GM21526 (cell line): ENCODE measurements around the gene A3GALT2.
"Not testable (repeated sequence)": the region's sequence is repeated elsewhere in the genome, so short reads cannot be mapped to it uniquely, and the experiment has no call there.

Experiments
- ATAC-seq: cut with Tn5 transposase; IDR thresholded peaks from one replicate; pipeline ENCODE4 v1.9.1; 2021; ENCODE audit warnings: moderate library complexity; ENCODE audit not compliant: unreplicated experiment, low FRiP score

The A3GALT2 gene

GRCh38 chr1:33296082-33296458 is 24.8 kb downstream of the A3GALT2 start:
- ATAC-seq: no peak

DNA sequence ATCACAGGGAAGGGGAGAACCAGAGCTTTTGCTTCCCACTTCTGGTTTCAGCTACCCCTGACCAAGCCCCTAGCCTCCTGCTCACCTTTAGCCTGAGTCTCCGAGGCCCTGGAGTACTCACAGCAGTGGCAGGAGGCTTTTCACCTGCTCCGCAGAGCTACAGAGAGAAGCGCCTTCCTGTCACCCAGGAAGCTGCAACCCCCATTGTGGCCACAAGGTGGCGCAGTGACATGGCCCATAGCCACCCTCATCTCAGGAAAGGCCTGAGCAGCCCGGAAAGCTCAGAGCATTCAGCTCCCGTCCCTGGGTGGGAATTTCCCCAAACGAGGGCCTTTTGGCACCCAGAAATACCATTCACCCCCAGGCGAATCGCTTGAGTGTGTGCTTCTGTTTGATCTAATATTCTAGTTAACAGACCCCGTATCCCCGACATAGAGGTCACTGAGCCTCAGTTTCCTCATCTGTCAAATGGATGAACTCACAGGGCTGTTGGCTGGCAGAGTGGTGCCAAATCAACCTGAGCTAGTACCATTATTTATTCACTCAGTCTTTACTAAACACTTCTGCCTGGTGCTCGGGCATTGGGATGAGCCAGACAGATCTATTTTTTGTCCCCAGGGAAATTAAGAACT is 25.3 kb downstream of the A3GALT2 start:
- no peak for ATAC-seq

GRCh38 chr1:33295023-33295422 is 25.9 kb downstream of the A3GALT2 start:
- no peak for ATAC-seq

DNA sequence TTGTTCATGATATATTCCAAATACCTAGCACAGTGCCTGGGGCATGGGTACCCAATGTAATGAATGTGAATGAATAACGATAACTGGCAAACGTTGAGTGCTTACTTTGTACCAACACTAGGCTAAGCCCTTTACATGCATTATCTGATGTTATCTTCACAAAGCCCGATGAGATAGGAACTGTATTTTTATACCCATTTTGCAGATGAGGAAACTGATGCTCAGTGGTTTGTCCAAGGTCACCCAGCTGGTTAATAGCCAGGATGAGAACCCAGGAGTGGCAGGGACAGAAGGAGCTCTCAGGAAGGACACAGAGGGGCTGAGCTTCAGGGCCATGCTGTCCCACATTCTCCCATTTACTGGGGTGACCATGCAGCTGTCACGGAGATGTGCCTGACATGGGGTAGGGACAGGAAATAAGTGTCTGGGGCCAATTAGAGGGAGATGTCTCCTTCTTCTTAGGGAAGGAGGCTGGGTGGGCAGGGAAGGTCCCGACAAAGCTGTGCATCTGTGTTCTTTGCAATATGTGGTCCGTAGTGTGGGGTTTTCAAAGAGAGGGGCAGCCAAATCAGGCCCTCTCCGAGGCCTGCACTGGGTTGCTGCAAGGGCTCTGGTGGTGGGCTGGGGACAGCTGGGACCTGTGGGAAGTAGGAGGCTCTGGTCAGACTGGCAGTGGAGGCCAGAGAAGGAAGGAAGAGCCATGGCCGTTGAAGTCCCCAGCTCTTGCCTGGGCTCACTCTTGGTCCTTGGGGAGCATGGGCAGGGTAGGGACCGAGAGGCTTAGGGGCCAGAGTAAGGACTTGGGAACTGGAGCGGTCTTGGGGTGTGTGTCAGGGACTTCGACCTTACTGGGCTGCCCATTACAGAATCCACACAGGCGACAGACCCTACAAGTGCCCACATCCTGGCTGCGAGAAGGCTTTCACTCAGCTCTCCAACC is 26.6 kb downstream of the A3GALT2 start:
- ATAC-seq: no peak

GRCh38 chr1:33292726-33293340 is 28.1 kb downstream of the A3GALT2 start:
- no peak for ATAC-seq

- ATAC-seq: not testable (repeated sequence)
Measured at GRCh38 chr1:33290615-33291014, 30.3 kb downstream of the A3GALT2 start.

DNA sequence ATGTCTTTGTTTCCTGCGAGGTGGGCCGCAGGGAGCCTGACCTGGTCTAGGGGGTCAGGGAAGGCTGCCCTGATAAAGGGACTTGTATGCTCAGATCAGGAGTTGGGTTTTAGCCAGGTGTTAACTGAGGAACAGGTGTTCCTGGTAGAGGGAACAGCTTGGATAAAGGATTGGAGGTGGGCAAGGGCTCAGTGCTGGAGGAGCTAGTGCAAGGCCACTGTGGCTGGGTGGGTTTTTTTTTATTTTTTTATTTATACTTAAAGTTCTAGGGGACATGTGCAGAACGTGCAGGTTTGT is 31.1 kb downstream of the A3GALT2 start:
- ATAC-seq: no peak

GRCh38 chr1:33288976-33289857 is 31.7 kb downstream of the A3GALT2 start:
- ATAC-seq: no peak

- ATAC-seq: no peak
Measured at GRCh38 chr1:33287317-33287716, 33.6 kb downstream of the A3GALT2 start.

DNA sequence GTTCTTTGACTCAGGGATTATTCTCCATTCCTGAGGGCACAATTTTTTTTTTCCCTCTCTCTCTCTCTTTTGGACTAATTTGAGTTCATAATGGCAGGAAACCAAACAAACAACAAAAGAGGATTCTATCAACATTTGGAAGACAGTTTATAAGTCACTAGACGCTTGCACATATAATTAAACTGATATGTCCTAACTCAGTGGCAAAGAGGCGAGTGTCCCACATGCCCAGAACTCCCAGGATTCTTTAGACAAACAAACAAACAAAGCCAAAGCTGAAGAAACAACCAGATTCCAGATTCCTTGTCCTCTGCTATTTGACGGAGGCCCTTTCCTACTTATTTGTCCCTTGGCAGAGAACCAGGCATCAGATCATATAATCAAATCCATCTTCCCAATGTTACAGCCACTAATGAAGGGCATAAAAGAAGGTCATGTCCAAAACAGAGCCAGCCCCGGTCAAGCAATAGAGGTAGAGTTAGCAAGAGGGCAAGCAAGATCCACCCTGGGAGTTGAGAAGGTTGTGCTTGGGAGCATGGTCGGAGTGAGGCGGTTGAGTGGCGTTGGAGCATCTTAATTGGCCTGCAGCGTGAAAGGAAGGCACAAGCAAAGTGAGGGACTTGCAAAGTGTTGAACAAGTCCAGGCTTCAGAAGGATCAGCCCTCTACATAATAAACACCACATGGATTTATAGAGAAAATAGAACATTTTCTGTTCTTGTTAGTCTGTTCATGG is 34.3 kb downstream of the A3GALT2 start:
- ATAC-seq: no peak

- no peak for ATAC-seq
Measured at GRCh38 chr1:33284049-33284448, 36.8 kb downstream of the A3GALT2 start.

DNA sequence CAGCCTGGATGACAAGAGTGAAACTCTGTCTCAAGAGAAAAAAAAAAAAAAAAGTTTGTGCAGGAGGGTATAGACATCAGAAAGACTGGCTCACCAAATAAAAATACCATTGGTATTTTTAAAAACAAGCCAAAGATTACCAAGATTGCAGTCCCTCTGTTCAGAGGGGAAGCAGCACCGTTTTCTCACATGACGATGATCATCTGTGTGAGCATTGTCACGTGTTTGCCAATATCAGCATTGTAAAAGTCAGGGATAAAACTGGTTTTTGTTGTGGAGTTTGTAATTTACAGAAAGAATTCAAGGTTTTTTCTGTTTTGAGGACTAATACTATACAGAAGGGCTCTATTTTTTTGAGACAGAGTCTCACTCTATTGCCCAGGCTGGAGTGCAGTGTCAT is 38.1 kb downstream of the A3GALT2 start:
- no peak for ATAC-seq

DNA sequence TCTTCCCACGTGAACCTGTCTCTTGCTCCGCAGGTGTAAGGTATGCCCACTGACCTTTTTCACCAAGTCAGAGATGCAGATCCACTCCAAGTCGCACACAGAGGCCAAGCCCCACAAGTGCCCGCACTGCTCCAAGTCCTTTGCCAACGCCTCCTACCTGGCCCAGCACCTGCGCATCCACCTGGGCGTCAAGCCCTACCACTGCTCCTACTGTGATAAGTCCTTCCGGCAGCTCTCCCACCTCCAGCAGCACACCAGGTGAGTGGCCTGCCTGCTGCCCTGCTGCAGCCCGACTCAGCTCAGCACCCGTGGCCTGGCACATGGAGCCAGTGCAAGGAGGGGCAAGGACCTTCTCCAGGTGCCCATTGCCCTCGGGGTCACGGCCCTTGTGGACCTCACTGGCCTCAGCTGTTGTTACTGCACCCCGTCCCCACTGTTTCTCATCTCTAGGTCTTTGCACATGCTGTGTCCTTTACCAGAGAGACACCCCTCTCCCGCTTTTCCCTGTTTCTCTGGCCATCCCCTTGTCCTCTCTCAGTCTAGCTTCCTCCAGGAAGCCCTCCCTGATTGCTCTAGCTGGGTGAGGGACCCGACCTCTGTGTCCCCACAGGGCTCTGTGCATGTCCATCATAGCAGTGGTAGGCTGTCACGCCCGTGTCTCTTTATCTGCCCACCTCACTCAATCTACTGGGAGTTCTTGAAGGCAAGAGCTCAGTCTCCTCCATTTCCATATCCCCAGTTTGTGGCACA is 39.2 kb downstream of the A3GALT2 start:
- ATAC-seq: no peak

- no peak for ATAC-seq
Measured at GRCh38 chr1:33280091-33280661, 40.7 kb downstream of the A3GALT2 start.

DNA sequence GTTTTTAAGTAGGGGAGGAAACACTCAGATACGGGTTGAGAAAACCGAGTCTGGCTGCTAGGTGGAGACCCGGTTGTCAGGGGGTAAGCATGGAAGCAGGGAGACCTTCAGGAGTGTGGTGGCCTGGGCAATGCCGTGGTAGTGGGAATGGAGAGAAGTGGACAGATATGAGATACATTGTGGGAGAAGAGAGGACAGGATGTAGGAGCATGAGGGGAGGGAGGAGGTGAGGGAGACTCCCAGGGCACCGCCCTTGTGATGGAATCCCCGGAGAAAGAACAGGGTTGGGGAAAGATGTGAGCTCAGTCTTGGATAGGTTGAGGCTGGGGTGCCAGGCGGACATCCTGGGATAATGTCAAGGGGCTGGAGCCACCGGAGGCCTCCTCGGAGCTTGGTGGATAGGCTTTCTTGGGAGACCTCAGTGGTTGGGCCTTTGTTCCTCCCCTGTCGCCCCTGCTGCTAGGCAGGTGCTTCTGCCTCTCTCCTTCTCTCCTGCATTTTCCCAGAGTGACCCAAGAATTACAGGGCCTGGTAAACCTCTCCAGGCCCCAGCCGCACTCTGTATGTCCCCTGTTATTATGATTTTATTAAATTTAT is 43.3 kb downstream of the A3GALT2 start:
- no peak for ATAC-seq

DNA sequence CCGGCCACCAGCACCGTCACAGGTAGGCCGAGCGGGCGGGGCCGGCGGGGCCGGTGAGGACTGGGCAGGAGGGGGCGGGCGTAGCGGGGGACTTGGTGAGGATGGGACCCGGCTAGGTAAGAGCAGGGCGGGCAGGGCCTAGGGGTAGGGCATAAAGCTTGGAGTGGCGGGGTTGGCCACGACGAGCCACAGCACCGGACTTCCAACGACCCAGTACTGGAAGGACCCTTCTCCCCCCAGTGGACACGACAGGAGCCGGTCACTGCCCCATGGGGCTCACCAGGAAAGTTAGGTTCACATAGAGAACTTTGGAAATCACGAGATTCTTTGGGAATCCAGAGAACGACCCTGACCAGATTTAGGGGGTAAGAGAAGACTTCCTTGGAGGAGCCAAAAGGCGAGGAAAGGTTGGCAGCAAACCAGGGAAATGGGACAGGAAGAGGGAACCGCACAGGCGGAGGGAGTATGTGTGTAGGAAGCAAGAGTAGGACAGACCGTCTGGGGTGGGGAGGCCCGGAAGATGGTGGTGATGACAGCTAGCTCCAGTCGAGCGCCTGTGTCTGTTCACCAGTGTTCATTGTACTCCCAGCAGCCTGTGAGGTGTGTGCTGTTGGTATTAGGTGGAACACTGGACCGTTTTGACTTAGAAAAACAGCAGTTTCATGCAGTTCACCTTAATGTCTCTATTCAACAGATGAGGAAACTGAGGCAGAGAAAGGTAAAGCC is 44.2 kb downstream of the A3GALT2 start:
- ATAC-seq: no peak

GRCh38 chr1:33275706-33276572 is 45.0 kb downstream of the A3GALT2 start:
- no peak for ATAC-seq
